CD4-positive, alpha-beta memory T cell (primary cell): ENCODE data around the gene SSH2. TPM values are rescaled to one million over a fixed set of nuclear protein-coding genes. Genes with fewer than 3 reads are reported as not detected.
A peak's percentile ranks its signal among the peaks of the same experiment; 100 is the strongest.

Experiments used
- CTCF ChIA-PET: fragments of 350-600 bp; sonication (Branson Sonifier 250); formaldehyde crosslinking; loops from one replicate; lab custom pipeline; 2021; ENCODE audit warnings: inconsistent platforms; ENCODE audit not compliant: partially characterized antibody; lab: Charles Lee
- POLR2A ChIA-PET: fragments of 350-600 bp; sonication (Branson Sonifier 250); formaldehyde crosslinking; loops from one replicate; lab custom pipeline; 2021; ENCODE audit not compliant: partially characterized antibody; lab: Charles Lee
- DNase-seq, 5 donors: peaks; one replicate each; pipeline versions ENCODE4 v3.0.0 to v3.0.0-alpha.2; 2020 to 2022; ENCODE audit warnings: mixed read lengths in 1 of 5
- H3K27ac ChIP-seq: one replicate; pipeline ENCODE4 v1.7.0; 2013; ENCODE audit warnings: low read depth, low read length
- H3K27me3 ChIP-seq: 2 replicates; pipeline ENCODE4 v1.7.0; 2013; ENCODE audit warnings: mild to moderate bottlenecking, low read length, moderate library complexity; ENCODE audit not compliant: insufficient read depth
- H3K36me3 ChIP-seq: 2 replicates; pipeline ENCODE4 v1.7.0; 2013; ENCODE audit warnings: mild to moderate bottlenecking, low read length, moderate library complexity; ENCODE audit not compliant: insufficient read depth
- H3K4me1 ChIP-seq: 2 replicates; pipeline ENCODE4 v1.7.0; 2013; ENCODE audit warnings: mild to moderate bottlenecking, low read length, moderate library complexity; ENCODE audit not compliant: insufficient read depth
- H3K4me3 ChIP-seq, 2 donors: one replicate each; pipeline ENCODE4 v1.7.0; 2013; ENCODE audit warnings: low read length in 2 of 2, mild to moderate bottlenecking in 1 of 2
- H3K9me3 ChIP-seq, 2 donors: one replicate each; pipeline ENCODE4 v1.7.0; 2013; ENCODE audit warnings: low read length in 2 of 2, control low read depth in 1 of 2; ENCODE audit not compliant: control insufficient read depth in 1 of 2
- H3K27ac Mint-ChIP-seq, 7 donors: one replicate each; pipeline ENCODE4 v1.8.0; 2020 to 2021; ENCODE audit warnings: mixed read lengths in 7 of 7, mild to moderate bottlenecking in 6 of 7, inconsistent platforms in 3 of 7, moderate library complexity in 3 of 7
- H3K27me3 Mint-ChIP-seq, 2 donors: one replicate each; pipeline ENCODE4 v1.8.0; 2020 to 2021; ENCODE audit warnings: mixed read lengths in 2 of 2
- H3K36me3 Mint-ChIP-seq, 2 donors: one replicate each; pipeline ENCODE4 v1.8.0; 2020 to 2021; ENCODE audit warnings: mixed read lengths in 2 of 2, inconsistent platforms in 1 of 2, mild to moderate bottlenecking in 1 of 2
- H3K4me1 Mint-ChIP-seq, 4 donors: one replicate each; pipeline ENCODE4 v1.8.0; 2020 to 2021; ENCODE audit warnings: mixed read lengths in 4 of 4, mild to moderate bottlenecking in 1 of 4
- H3K4me3 Mint-ChIP-seq, 8 donors: one replicate each; pipeline ENCODE4 v1.8.0; 2020 to 2021; ENCODE audit warnings: mixed read lengths in 8 of 8, mild to moderate bottlenecking in 7 of 8, moderate library complexity in 6 of 8, inconsistent platforms in 3 of 8
- H3K9me3 Mint-ChIP-seq, 8 donors: one replicate each; pipeline ENCODE4 v1.8.0; 2020 to 2021; ENCODE audit warnings: mixed read lengths in 8 of 8, mild to moderate bottlenecking in 5 of 8, inconsistent platforms in 3 of 8, moderate library complexity in 1 of 8
- intact Hi-C: fragments of 100-400 bp; cut with micrococcal nuclease; formaldehyde crosslinking; loops from one replicate; pipeline ENCODE4 v1.15.1; 2023
- polyA plus RNA-seq, 2 donors: library from polyadenylated mRNA; unstranded; fragments of 300-500 nt; fragmentation: Illumina TruSeq; gene quantifications; one replicate each; pipeline ENCODE4 v1.2.3, GENCODE V29; 2021
- total RNA-seq, 2 experiments: library from RNA; stranded (reverse); gene quantifications; one replicate each; pipeline ENCODE4 v1.2.3, GENCODE V29; 2021

The SSH2 gene
- total and polyA plus RNA-seq, 4 experiments from 2014 or later: 13.5 to 70.4 (median 54.2) TPM

- no peaks in the 10 kb centered on the region for H3K9me3 Mint-ChIP-seq
- no peak overlapping the region for H3K27ac Mint-ChIP-seq
- intact Hi-C loops: no loop called here
- Histone ChIP-seq H3K27ac (no peak overlapping the region), H3K27me3 (no peaks in the 10 kb centered on the region), H3K36me3 (no peaks in the 10 kb centered on the region), H3K9me3 (no peaks in the 10 kb centered on the region), H3K4me3 (no peak overlapping the region), H3K4me1 (peaks cover 8% of the 10 kb centered on the region)
- ChIA-PET POLR2A (interaction anchor here (0.7 kb wide), 1 partner anchor 80 kb away, joined by 3 read pairs; no protein-coding TSS in a partner anchor), CTCF (interaction anchor here (0.7 to 8.0 kb wide), 6 partner anchors 95 to 196 kb away, joined by 3 to 141 read pairs (median 5); no protein-coding TSS in a partner anchor)
- no peaks in the 10 kb centered on the region for H3K27me3 Mint-ChIP-seq
- peaks cover 0 to 4% of the 10 kb centered on the region in 2 donors for H3K36me3 Mint-ChIP-seq
- no peak overlapping the region for H3K4me3 Mint-ChIP-seq
- H3K4me1 Mint-ChIP-seq: peaks cover 5 to 9% (median 8%) of the 10 kb centered on the region in 4 donors
- no peak for DNase-seq
These were observed 154.0 kb downstream of the SSH2 start for GRCh38 chr17:29776026-29776425.

- no peaks in the 10 kb centered on the region for H3K36me3 ChIP-seq
- Mint-ChIP-seq H3K4me3 (no peak overlapping the region), H3K9me3 (no peaks in the 10 kb centered on the region), H3K27ac (peak overlapping the region in 2 of 7 donors; percentile 1 to 38), H3K4me1 (peaks cover 0 to 3% (median 1%) of the 10 kb centered on the region in 4 donors), H3K27me3 (no peaks in the 10 kb centered on the region), H3K36me3 (peaks cover 0 to 4% of the 10 kb centered on the region in 2 donors)
- intact Hi-C loops: no loop called here
- H3K4me1 ChIP-seq: no peaks in the 10 kb centered on the region
- H3K27me3 ChIP-seq: no peaks in the 10 kb centered on the region
- CTCF ChIA-PET: no interaction called here
- H3K4me3 ChIP-seq: no peak overlapping the region
- DNase-seq: no peak
- POLR2A ChIA-PET: interaction anchor here (1.5 kb wide), 1 partner anchor 47 kb away, joined by 3 read pairs; no protein-coding TSS in a partner anchor
- no peaks in the 10 kb centered on the region for H3K9me3 ChIP-seq
- H3K27ac ChIP-seq: no peak overlapping the region
These were observed 157.0 kb downstream of the SSH2 start for GRCh38 chr17:29772981-29773380.

- ChIA-PET POLR2A (interaction anchor here (1.5 kb wide), 1 partner anchor 45 kb away, joined by 3 read pairs; no protein-coding TSS in a partner anchor), CTCF (interaction anchor here (0.7 kb wide), 1 partner anchor 249 kb away, joined by 3 read pairs; no protein-coding TSS in a partner anchor)
- Mint-ChIP-seq H3K4me3 (no peak overlapping the region), H3K9me3 (no peaks in the 10 kb centered on the region), H3K36me3 (no peaks in the 10 kb centered on the region), H3K4me1 (peaks cover 0 to 3% (median 1%) of the 10 kb centered on the region in 4 donors), H3K27ac (no peak overlapping the region), H3K27me3 (no peaks in the 10 kb centered on the region)
- H3K4me3 ChIP-seq: no peak overlapping the region
- H3K27me3 ChIP-seq: no peaks in the 10 kb centered on the region
- H3K36me3 ChIP-seq: no peaks in the 10 kb centered on the region
- intact Hi-C loops: no loop called here
- H3K9me3 ChIP-seq: no peaks in the 10 kb centered on the region
- no peak overlapping the region for H3K27ac ChIP-seq
- H3K4me1 ChIP-seq: no peaks in the 10 kb centered on the region
- DNase-seq: no peak
These were observed 158.5 kb downstream of the SSH2 start for GRCh38 chr17:29771546-29771945.

DNA sequence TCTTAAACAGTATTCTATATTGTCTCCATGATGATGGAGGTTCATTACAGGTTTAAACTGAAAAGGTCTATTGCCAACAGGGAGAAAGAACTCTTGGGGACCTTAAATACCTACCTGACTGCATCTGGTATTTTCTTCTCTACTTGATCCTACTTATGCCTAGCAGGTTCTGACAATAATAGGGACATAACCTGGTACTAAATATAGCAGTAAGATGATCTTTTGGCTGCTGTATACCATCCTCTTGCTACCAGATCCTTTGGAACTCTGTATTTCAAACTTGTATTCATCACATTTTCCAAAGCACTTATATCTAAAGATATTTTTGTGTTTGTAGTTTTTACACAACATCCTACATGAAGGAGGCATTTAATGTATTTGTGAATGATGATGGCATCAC lies 160.8 kb downstream of the SSH2 start:
- ChIA-PET CTCF (interaction anchor here (1.3 to 1.5 kb wide), 2 partner anchors 9 to 87 kb away, joined by 4 to 7 read pairs; no protein-coding TSS in a partner anchor), POLR2A (interaction anchor here (0.6 to 1.0 kb wide), 2 partner anchors 91 to 152 kb away, joined by 3 read pairs; no protein-coding TSS in a partner anchor)
- Histone ChIP-seq H3K27me3 (no peaks in the 10 kb centered on the region), H3K4me1 (no peaks in the 10 kb centered on the region), H3K27ac (no peak overlapping the region), H3K4me3 (no peak overlapping the region), H3K36me3 (no peaks in the 10 kb centered on the region), H3K9me3 (no peaks in the 10 kb centered on the region)
- Mint-ChIP-seq H3K27ac (no peak overlapping the region), H3K4me3 (no peak overlapping the region), H3K27me3 (no peaks in the 10 kb centered on the region), H3K4me1 (peaks cover 0 to 3% (median 1%) of the 10 kb centered on the region in 4 donors), H3K9me3 (no peaks in the 10 kb centered on the region), H3K36me3 (no peaks in the 10 kb centered on the region)
- DNase-seq: no peak
- intact Hi-C loops: no loop called here

- H3K9me3 Mint-ChIP-seq: no peaks in the 10 kb centered on the region
- intact Hi-C loops: no loop called here
- no peak overlapping the region for H3K4me3 Mint-ChIP-seq
- Histone ChIP-seq H3K27ac (no peak overlapping the region), H3K4me3 (no peak overlapping the region), H3K4me1 (peaks cover 5% of the 10 kb centered on the region), H3K36me3 (no peaks in the 10 kb centered on the region), H3K27me3 (no peaks in the 10 kb centered on the region), H3K9me3 (no peaks in the 10 kb centered on the region)
- POLR2A ChIA-PET: interaction anchor here (0.5 kb wide), 1 partner anchor 320 kb away, joined by 3 read pairs; no protein-coding TSS in a partner anchor
- peak overlapping the region in 3 of 7 donors; percentile 35 to 60 (median 48) for H3K27ac Mint-ChIP-seq
- H3K27me3 Mint-ChIP-seq: no peaks in the 10 kb centered on the region
- CTCF ChIA-PET: interaction anchor here (3.5 kb wide), 1 partner anchor 12 kb away, joined by 22 read pairs; no protein-coding TSS in a partner anchor
- no peak for DNase-seq
- no peaks in the 10 kb centered on the region for H3K36me3 Mint-ChIP-seq
- H3K4me1 Mint-ChIP-seq: peaks cover 0 to 9% (median 5%) of the 10 kb centered on the region in 4 donors
These were observed 163.2 kb downstream of the SSH2 start for GRCh38 chr17:29766796-29767327.

DNA sequence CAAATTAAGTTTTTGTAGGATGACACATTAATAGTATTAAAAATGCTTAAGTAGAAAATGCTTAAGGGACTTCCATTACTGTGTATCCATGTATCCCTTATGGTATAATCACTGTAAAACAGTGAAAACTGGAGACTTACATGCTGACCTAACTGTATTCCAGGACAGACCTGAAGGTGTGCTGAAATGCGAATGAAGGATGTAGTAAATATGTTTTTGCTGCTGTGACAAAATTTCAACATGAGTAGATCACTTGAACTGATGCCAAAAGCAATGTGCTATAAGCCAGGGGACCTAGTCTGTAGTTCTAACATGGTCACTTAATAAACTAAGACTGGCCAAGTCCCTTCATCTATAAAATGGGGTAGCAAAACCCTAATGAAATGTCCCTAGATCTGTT lies 165.3 kb downstream of the SSH2 start:
- ChIA-PET POLR2A (interaction anchor here (1.1 to 1.7 kb wide), 3 partner anchors 38 to 147 kb away, joined by 3 to 4 read pairs (median 3); no protein-coding TSS in a partner anchor), CTCF (interaction anchor here (1.1 to 3.5 kb wide), 2 partner anchors 14 to 126 kb away, joined by 3 to 22 read pairs; no protein-coding TSS in a partner anchor)
- no peak overlapping the region for H3K4me3 Mint-ChIP-seq
- H3K27ac Mint-ChIP-seq: peak overlapping the region in 2 of 7 donors; percentile 48 to 56
- peaks cover 14% of the 10 kb centered on the region for H3K4me1 ChIP-seq
- no peaks in the 10 kb centered on the region for H3K27me3 ChIP-seq
- intact Hi-C loops: loop anchor here (5.0 kb wide), 4 partner anchors 127 to 472 kb away; partner anchors contain the start of genes ABHD15, GIT1, NUFIP2 and TP53I13
- H3K9me3 ChIP-seq: no peaks in the 10 kb centered on the region
- no peak overlapping the region for H3K4me3 ChIP-seq
- H3K36me3 ChIP-seq: no peaks in the 10 kb centered on the region
- H3K9me3 Mint-ChIP-seq: peaks cover 0 to 4% (median 0%) of the 10 kb centered on the region in 8 donors
- no peak for DNase-seq
- H3K4me1 Mint-ChIP-seq: peaks cover 4 to 28% (median 16%) of the 10 kb centered on the region in 4 donors
- no peak overlapping the region for H3K27ac ChIP-seq
- peaks cover 0 to 5% of the 10 kb centered on the region in 2 donors for H3K36me3 Mint-ChIP-seq
- no peaks in the 10 kb centered on the region for H3K27me3 Mint-ChIP-seq

DNA sequence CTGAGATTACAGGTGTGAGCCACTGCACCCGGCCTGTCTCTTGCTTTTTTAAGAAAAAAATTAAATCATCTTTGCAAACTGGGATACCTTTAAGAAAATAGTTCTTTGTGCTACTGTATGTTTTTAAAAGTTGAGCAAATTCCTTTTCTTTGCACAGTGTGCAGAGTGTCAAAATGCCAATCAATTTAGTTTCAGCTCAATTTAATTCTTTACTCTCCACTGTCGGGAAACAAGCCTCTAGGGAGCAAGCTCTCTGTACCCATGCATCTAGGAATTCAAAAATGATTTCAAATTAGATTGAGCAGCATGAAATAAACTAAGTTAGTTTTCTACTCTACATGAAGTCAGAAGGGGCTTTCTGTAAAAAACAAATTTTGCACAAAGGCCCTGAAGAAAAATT lies 165.8 kb downstream of the SSH2 start:
- POLR2A ChIA-PET: interaction anchor here (1.3 to 1.7 kb wide), 2 partner anchors 57 to 147 kb away, joined by 3 to 4 read pairs; no protein-coding TSS in a partner anchor
- CTCF ChIA-PET: interaction anchor here (3.5 kb wide), 1 partner anchor 15 kb away, joined by 22 read pairs; no protein-coding TSS in a partner anchor
- Mint-ChIP-seq H3K27ac (peak overlapping the region in 2 of 7 donors; percentile 43 to 48), H3K9me3 (peaks cover 0 to 4% (median 0%) of the 10 kb centered on the region in 8 donors), H3K36me3 (peaks cover 0 to 5% of the 10 kb centered on the region in 2 donors), H3K27me3 (no peaks in the 10 kb centered on the region), H3K4me1 (peaks cover 9 to 33% (median 20%) of the 10 kb centered on the region in 4 donors), H3K4me3 (no peak overlapping the region)
- H3K36me3 ChIP-seq: no peaks in the 10 kb centered on the region
- H3K9me3 ChIP-seq: no peaks in the 10 kb centered on the region
- no peak overlapping the region for H3K4me3 ChIP-seq
- H3K27ac ChIP-seq: no peak overlapping the region
- no peak for DNase-seq
- H3K4me1 ChIP-seq: peaks cover 19% of the 10 kb centered on the region
- no peaks in the 10 kb centered on the region for H3K27me3 ChIP-seq
- intact Hi-C loops: loop anchor here (5.0 kb wide), 4 partner anchors 127 to 472 kb away; partner anchors contain the start of genes ABHD15, GIT1, NUFIP2 and TP53I13
